Fibroblast of the conjunctiva (primary cell): ENCODE measurements around the gene TENT4A.
A peak's percentile ranks its signal among the peaks of the same experiment; 100 is the strongest.

Experiments used
- DNase-seq: peaks from one replicate; pipeline ENCODE4 v3.0.0-alpha.2; 2010; ENCODE audit warnings: low read depth

The TENT4A gene

GRCh38 chr5:6752782-6753181, 39.5 kb downstream of the TENT4A start:
- no peak for DNase-seq

- DNase-seq, result no peak
Observed at GRCh38 chr5:6753851-6754250, 40.6 kb downstream of the TENT4A start.

- no peak for DNase-seq
Observed at GRCh38 chr5:6754766-6755165, 41.5 kb downstream of the TENT4A start.

GRCh38 chr5:6755519-6755918, 42.3 kb downstream of the TENT4A start:
- DNase-seq, result no peak

- DNase-seq, result no peak
Observed at GRCh38 chr5:6755941-6756340, 42.7 kb downstream of the TENT4A start.

GRCh38 chr5:6757414-6757969, 44.3 kb downstream of the TENT4A start:
- no peak for DNase-seq

- no peak for DNase-seq
Observed at GRCh38 chr5:6758236-6758635, 45.0 kb downstream of the TENT4A start.

- DNase-seq, result no peak
Observed at GRCh38 chr5:6758706-6759105, 45.5 kb downstream of the TENT4A start.

GRCh38 chr5:6759401-6759800, 46.2 kb downstream of the TENT4A start:
- DNase-seq, result no peak

GRCh38 chr5:6759983-6760382, 46.8 kb downstream of the TENT4A start:
- DNase-seq, result no peak

GRCh38 chr5:6760686-6761085, 47.5 kb downstream of the TENT4A start:
- DNase-seq, result no peak

GRCh38 chr5:6761333-6761732, 48.1 kb downstream of the TENT4A start:
- DNase-seq, result no peak

- DNase-seq, result no peak
Observed at GRCh38 chr5:6762116-6762515, 48.9 kb downstream of the TENT4A start.

- no peak for DNase-seq
Observed at GRCh38 chr5:6762697-6763096, 49.5 kb downstream of the TENT4A start.

- DNase-seq, result no peak
Observed at GRCh38 chr5:6763191-6763590, 50.0 kb downstream of the TENT4A start.

GRCh38 chr5:6765612-6766525, 52.6 kb downstream of the TENT4A start:
- DNase-seq, result peak; percentile 41

GRCh38 chr5:6766604-6767093, 53.4 kb downstream of the TENT4A start:
- DNase-seq, result no peak

GRCh38 chr5:6767481-6768063, 54.3 kb downstream of the TENT4A start:
- no peak for DNase-seq

GRCh38 chr5:6768590-6769230, 55.5 kb downstream of the TENT4A start:
- DNase-seq, result no peak

- no peak for DNase-seq
Observed at GRCh38 chr5:6770826-6771607, 57.8 kb downstream of the TENT4A start.

- DNase-seq, result no peak
Observed at GRCh38 chr5:6772886-6773285, 59.7 kb downstream of the TENT4A start.
